GM12878 (cell line): ENCODE data around the gene ZNF641. TPM values are rescaled to one million over a fixed set of nuclear protein-coding genes. Genes with fewer than 3 reads are reported as not detected.

Source experiments
- ATAC-seq: fragments of 200-7000 bp; cut with Tn5 transposase; 3 replicates; pipeline ENCODE4 v1.9.1; 2020; ENCODE audit warnings: mild to moderate bottlenecking, moderate library complexity
- BruUV-seq: library from RNA; stranded (reverse); fragments of 400-500 nt; replicated peaks from 2 replicates; lab custom pipeline; 2021; lab: Mats Ljungman, UMichigan
- CTCF ChIA-PET: fragments of 300-600 bp; sonication (Branson Sonifier 250); formaldehyde crosslinking; extraction: SDS; loops from one replicate; lab custom pipeline; 2021; ENCODE audit warnings: inconsistent platforms; lab: Yijun Ruan, JAX
- POLR2A ChIA-PET: fragments of 350-600 bp; formaldehyde crosslinking; extraction: SDS; loops from one replicate; lab custom pipeline; 2021; ENCODE audit warnings: inconsistent platforms; lab: Charles Lee
- RAD21 ChIA-PET: fragments of 300-600 bp; sonication (Branson Sonifier 250); formaldehyde crosslinking; loops from one replicate; lab custom pipeline; 2023; ENCODE audit warnings: antibody characterized with exemption; ENCODE audit not compliant: unreplicated experiment; lab: Charles Lee
- SMC1A ChIA-PET: fragments of 300-600 bp; sonication (Branson Sonifier 250); formaldehyde crosslinking; loops from one replicate; lab custom pipeline; 2023; ENCODE audit not compliant: unreplicated experiment, uncharacterized antibody; lab: Charles Lee
- DNase-seq: peaks from one replicate; pipeline ENCODE4 v3.0.0-alpha.2; 2011; ENCODE audit warnings: low read depth, low spot score
- FAIRE-seq: peaks from 3 replicates; lab custom pipeline; 2011; peaks lifted over from hg19 to GRCh38; lab: Jason Lieb, UNC
- H2AFZ ChIP-seq: 2 replicates; pipeline ENCODE4 v1.6.0; 2011; ENCODE audit warnings: low read depth, low read length, control low read depth; ENCODE audit not compliant: control insufficient read depth
- H3K27ac ChIP-seq: 2 replicates; pipeline ENCODE4 v1.5.1; 2011; ENCODE audit warnings: control low read depth; ENCODE audit not compliant: control insufficient read depth, insufficient read depth
- H3K27me3 ChIP-seq, 2 experiments: replicated peaks in 1 of 2; 2 replicates each; pipeline versions ENCODE4 v1.6.0 to v1.6.1; 2011; ENCODE audit warnings: low read length in 1 of 2; ENCODE audit not compliant: control insufficient read depth in 2 of 2, insufficient read depth in 2 of 2
- H3K36me3 ChIP-seq, 2 experiments: 2 replicates each; pipeline ENCODE4 v1.5.1; 2011; ENCODE audit warnings: low read length in 1 of 2; ENCODE audit not compliant: control insufficient read depth in 2 of 2, insufficient read depth in 2 of 2
- H3K4me1 ChIP-seq: 2 replicates; pipeline ENCODE4 v1.6.1; 2011; ENCODE audit warnings: mild to moderate bottlenecking, low read length, moderate library complexity, mixed read lengths; ENCODE audit not compliant: control insufficient read depth, insufficient read depth
- H3K4me2 ChIP-seq: 2 replicates; pipeline ENCODE4 v1.6.0; 2011; ENCODE audit warnings: control low read depth; ENCODE audit not compliant: control insufficient read depth, insufficient read depth
- H3K4me3 ChIP-seq: fragments of 200-600 bp; sonication (generic); 2 replicates; pipeline ENCODE4 v1.5.1; 2016
- H3K79me2 ChIP-seq: 2 replicates; pipeline ENCODE4 v1.6.0; 2011; ENCODE audit warnings: low read length; ENCODE audit not compliant: control insufficient read depth, insufficient read depth
- H3K9ac ChIP-seq: 2 replicates; pipeline ENCODE4 v1.8.0; 2011; ENCODE audit warnings: low read length, control low read depth, mixed read lengths; ENCODE audit not compliant: control insufficient read depth, insufficient read depth
- H3K9me3 ChIP-seq: replicated peaks from 3 replicates; pipeline ENCODE4 v1.5.1; 2011; ENCODE audit warnings: mild to moderate bottlenecking, low read length; ENCODE audit not compliant: control insufficient read depth, insufficient read depth
- H4K20me1 ChIP-seq: 2 replicates; pipeline ENCODE4 v1.6.0; 2011; ENCODE audit not compliant: control insufficient read depth, insufficient read depth
- BRCA1 ChIP-seq: IDR thresholded peaks from 2 replicates; pipeline ENCODE4 v1.6.1; 2011; ENCODE audit warnings: low read depth, low read length, improper control_type of control experiment
- CBX5 ChIP-seq: sonication (generic); IDR thresholded peaks from 2 replicates; pipeline ENCODE4 v1.6.1; 2016; ENCODE audit warnings: low read depth, moderate library complexity, mild to moderate bottlenecking, inconsistent platforms
- ESRRA ChIP-seq: IDR thresholded peaks from 2 replicates; pipeline ENCODE4 v1.6.1; 2012; ENCODE audit warnings: mild to moderate bottlenecking, low read length, improper control_type of control experiment
- EZH2 ChIP-seq: IDR thresholded peaks from 2 replicates; pipeline ENCODE4 v1.6.1; 2012; ENCODE audit warnings: low read depth, mild to moderate bottlenecking, control low read depth, inconsistent platforms, low read length, borderline replicate concordance; ENCODE audit not compliant: control insufficient read depth
- IRF4 ChIP-seq: IDR thresholded peaks from 2 replicates; pipeline ENCODE4 v1.6.1; 2011; ENCODE audit warnings: low read depth, low read length
- MAX ChIP-seq: IDR thresholded peaks from 2 replicates; pipeline ENCODE4 v1.6.1; 2012; ENCODE audit warnings: low read depth, low read length, improper control_type of control experiment
- MXI1 ChIP-seq: fragments of 150-350 bp; IDR thresholded peaks from 2 replicates; pipeline ENCODE4 v1.6.1; 2011; ENCODE audit warnings: low read depth, mild to moderate bottlenecking, inconsistent platforms, low read length, improper control_type of control experiment
- NBN ChIP-seq: fragments of 450-650 bp; IDR thresholded peaks from 2 replicates; pipeline ENCODE4 v1.6.1; 2016
- NFXL1 ChIP-seq: fragments of 450-650 bp; IDR thresholded peaks from 2 replicates; pipeline ENCODE4 v1.6.1; 2017; ENCODE audit warnings: antibody characterized with exemption, mild to moderate bottlenecking, borderline replicate concordance
- NR2C1 ChIP-seq: fragments of 450-650 bp; IDR thresholded peaks from 2 replicates; pipeline ENCODE4 v1.6.1; 2017; ENCODE audit warnings: antibody characterized with exemption, mild to moderate bottlenecking, moderate library complexity
- NR2C2 ChIP-seq: IDR thresholded peaks from 2 replicates; pipeline ENCODE4 v1.6.1; 2011; ENCODE audit warnings: borderline replicate concordance, low read depth; ENCODE audit not compliant: control insufficient read depth, insufficient read length
- NRF1 ChIP-seq: conservative IDR thresholded peaks from 2 replicates; pipeline ENCODE4 v1.6.1; 2011; ENCODE audit warnings: mild to moderate bottlenecking, low read depth, low read length, improper control_type of control experiment
- SPI1 ChIP-seq: IDR thresholded peaks from 2 replicates; pipeline ENCODE4 v1.6.1; 2011; ENCODE audit warnings: low read depth, mild to moderate bottlenecking, low read length, moderate library complexity, borderline replicate concordance; ENCODE audit not compliant: insufficient read depth
- YBX1 ChIP-seq: fragments of 450-650 bp; IDR thresholded peaks from 2 replicates; pipeline ENCODE4 v1.6.1; 2016; ENCODE audit warnings: antibody characterized with exemption
- ZNF687 ChIP-seq: fragments of 450-650 bp; IDR thresholded peaks from 2 replicates; pipeline ENCODE4 v1.6.1; 2017; ENCODE audit warnings: mild to moderate bottlenecking, moderate library complexity
- WGBS: methylation state at CpG from one replicate; pipeline ENCODE4 v1.1.6; 2016; ENCODE audit warnings: low lambda C conversion rate; ENCODE audit not compliant: insufficient replicate concordance, insufficient coverage; ENCODE audit errors: missing lambda C conversion rate; 5-methylcytosine and 5-hydroxymethylcytosine counted together
- in situ Hi-C: fragments of 300-500 bp; cut with MboI; formaldehyde crosslinking; loops from 9 replicates; pipeline ENCODE4 v1.14.3; 2018; ENCODE audit warnings: mixed read lengths
- intact Hi-C: fragments of 100-400 bp; cut with micrococcal nuclease; formaldehyde crosslinking; loops from one replicate; pipeline ENCODE4 v1.14.2; 2022; ENCODE audit not compliant: unreplicated experiment
- polyA plus RNA-seq, 11 experiments: library from polyadenylated mRNA; depleted of rRNA in 4 of 11; unstranded in 6 of 11; stranded (reverse) in 5 of 11; fragments of >200 nt; fragmentation: Nextera tagmentation in 4 of 11; fragmentation: Illumina TruSeq in 1 of 11; extraction: Ambion mirVana in 4 of 11; extraction: Trizol in 1 of 11; gene quantifications; 1 replicate in 1 of 11; 2 replicates in 10 of 11; pipeline versions ENCODE4 v1.2.1 to v1.2.3, GENCODE V29; 2011 to 2016; ENCODE audit warnings: inconsistent platforms in 2 of 11, missing spikeins in 2 of 11, low read depth in 1 of 11
- total RNA-seq, 4 experiments: library from RNA; depleted of rRNA in 3 of 4; stranded (reverse); fragments of >200 nt in 3 of 4; fragmentation: Illumina TruSeq in 1 of 4; extraction: Trizol in 1 of 4; gene quantifications; 2 replicates each; pipeline versions ENCODE4 v1.2.1 to v1.2.3, GENCODE V29; 2013 to 2021

Gene ZNF641
- total and polyA plus RNA-seq, 10 of the 15 experiments (the other 5 are each of a cell fraction or from before 2014, with no cell fraction given), result 1.1 to 10.3 (median 6.3) TPM

GRCh38 chr12:48379794-48380193 lies 29.1 kb upstream of the ZNF641 start:
- ChIA-PET POLR2A (no interaction called here), RAD21 (no interaction called here), CTCF (no interaction called here), SMC1A (no interaction called here)
- no peak for ATAC-seq
- in situ Hi-C loops (no loop called here), intact Hi-C loops (loop anchor here (10.0 kb wide), 1 partner anchor 235 kb away; no protein-coding TSS in a partner anchor)
- WGBS, result 30% methylated on average over 4 of the region's 4 CpGs
- H4K20me1 ChIP-seq, result no peaks in the 10 kb centered on the region
- H3K4me2 ChIP-seq, result no peak overlapping the region
- no peaks in the 10 kb centered on the region for H3K4me1 ChIP-seq
- H3K27ac ChIP-seq, result no peak overlapping the region
- H3K4me3 ChIP-seq, result no peak overlapping the region
- H3K27me3 ChIP-seq, result no peaks in the 10 kb centered on the region; a peak in 1 of 4 replicates
- no peaks in the 10 kb centered on the region for H3K9me3 ChIP-seq
- no peak for DNase-seq
- H3K36me3 ChIP-seq, result no peaks in the 10 kb centered on the region
- H3K9ac ChIP-seq, result no peak overlapping the region
- H3K79me2 ChIP-seq, result no peaks in the 10 kb centered on the region
- H2AFZ ChIP-seq, result no peak overlapping the region
- TF ChIP-seq BRCA1, result no peak
- BruUV-seq, result no TSS peak
- FAIRE-seq, result no peak

- no peak for ATAC-seq
- POLR2A ChIA-PET, result no interaction called here
- Histone ChIP-seq H3K36me3 (no peaks in the 10 kb centered on the region), H3K4me1 (no peaks in the 10 kb centered on the region), H3K27me3 (no peaks in the 10 kb centered on the region; a peak in 1 of 4 replicates), H3K79me2 (no peaks in the 10 kb centered on the region), H2AFZ (no peak overlapping the region), H4K20me1 (no peaks in the 10 kb centered on the region), H3K27ac (no peak overlapping the region), H3K4me3 (no peak overlapping the region), H3K9ac (no peak overlapping the region), H3K4me2 (no peak overlapping the region), H3K9me3 (no peaks in the 10 kb centered on the region)
- CTCF ChIA-PET, result interaction anchor here (5.6 kb wide), 1 partner anchor 241 kb away, joined by 31 read pairs; no protein-coding TSS in a partner anchor
- in situ Hi-C loops (no loop called here), intact Hi-C loops (loop anchor here (10.0 kb wide), 1 partner anchor 237 kb away; no protein-coding TSS in a partner anchor)
- no peak for DNase-seq
- BruUV-seq, result no TSS peak
- SMC1A ChIA-PET, result interaction anchor here (0.7 kb wide), 1 partner anchor 150 kb away, joined by 4 read pairs; no protein-coding TSS in a partner anchor
- RAD21 ChIA-PET, result no interaction called here
- FAIRE-seq, result no peak
- WGBS, result 2% methylated on average over 2 of the region's 2 CpGs
- TF ChIP-seq ZNF687 (no peak), EZH2 (no peak), SPI1 (no peak), YBX1 (no peak), NFXL1 (no peak), NR2C1 (no peak), MAX (no peak), CBX5 (no peak), NR2C2 (no peak), MXI1 (no peak), NRF1 (no peak), NBN (no peak), IRF4 (no peak), ESRRA (no peak)
Observed at GRCh38 chr12:48377646-48378045, 26.9 kb upstream of the ZNF641 start.
